HG03520 (cell line): ENCODE results near the gene KYNU.
A peak's percentile ranks its signal among the peaks of the same experiment; 100 is the strongest.
"Not testable (repeated sequence)": the region's sequence is repeated elsewhere in the genome, so short reads cannot be mapped to it uniquely, and the experiment has no call there.

Experiments used
- ATAC-seq: cut with Tn5 transposase; IDR thresholded peaks from one replicate; pipeline ENCODE4 v1.9.1; 2021; ENCODE audit warnings: mild to moderate bottlenecking, moderate library complexity; ENCODE audit not compliant: unreplicated experiment

The KYNU gene

DNA sequence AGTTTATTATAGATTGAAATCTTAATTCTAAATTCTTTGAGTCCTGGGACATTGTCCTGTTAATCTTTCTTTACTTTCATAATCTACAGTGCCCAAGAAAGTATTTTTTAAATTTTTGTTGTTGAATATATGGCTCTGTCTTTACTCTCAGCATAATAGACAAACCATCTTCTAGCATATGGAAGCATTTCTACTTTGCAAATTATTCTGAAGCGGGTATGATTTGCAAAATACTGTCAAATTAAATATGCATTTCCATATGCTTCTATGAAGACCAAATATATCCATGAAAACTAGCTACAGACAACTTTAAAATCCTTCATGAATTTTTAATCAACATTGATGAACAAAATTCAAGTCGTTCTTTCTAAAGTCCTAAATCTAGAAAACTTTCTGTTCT lies 117.2 kb downstream of the KYNU start:
- ATAC-seq: no peak

DNA sequence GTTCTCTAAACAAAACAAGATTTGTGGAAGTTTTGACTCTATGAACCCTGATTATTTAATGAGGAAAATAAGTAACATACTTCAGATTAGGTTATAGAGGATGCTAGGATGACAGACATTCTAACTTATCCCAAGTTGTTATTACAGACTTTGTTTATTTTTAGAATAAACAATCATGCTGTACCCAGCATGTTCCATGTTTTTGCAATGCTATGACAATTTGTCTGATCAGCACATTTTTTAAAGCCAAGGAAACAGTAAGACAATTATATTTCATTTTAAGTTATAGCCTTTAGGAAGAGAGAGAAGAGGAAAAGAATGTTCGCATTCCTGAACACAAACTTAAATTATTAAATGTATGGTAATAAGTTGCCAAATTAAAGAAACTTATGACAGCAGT lies 119.8 kb downstream of the KYNU start:
- ATAC-seq: no peak

DNA sequence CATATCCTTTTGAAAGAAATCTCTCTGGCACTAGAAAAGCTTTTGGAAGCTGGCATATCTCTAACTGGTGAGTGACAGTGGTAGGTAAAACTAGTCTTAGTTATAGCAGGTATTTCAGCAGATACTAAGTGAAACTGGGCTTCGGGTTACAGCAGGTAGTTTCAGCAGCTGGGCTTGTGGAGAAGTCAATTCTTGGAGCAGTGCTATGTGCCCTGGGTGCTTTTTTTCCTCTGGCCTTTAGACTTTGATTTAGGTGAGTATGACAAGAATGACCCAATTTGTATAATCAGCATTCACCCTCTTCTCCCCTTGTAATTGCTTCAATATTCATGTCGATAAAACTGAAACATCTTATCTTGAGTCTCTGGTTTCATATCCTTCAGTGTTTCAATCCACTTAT lies 123.1 kb downstream of the KYNU start:
- ATAC-seq: no peak

DNA sequence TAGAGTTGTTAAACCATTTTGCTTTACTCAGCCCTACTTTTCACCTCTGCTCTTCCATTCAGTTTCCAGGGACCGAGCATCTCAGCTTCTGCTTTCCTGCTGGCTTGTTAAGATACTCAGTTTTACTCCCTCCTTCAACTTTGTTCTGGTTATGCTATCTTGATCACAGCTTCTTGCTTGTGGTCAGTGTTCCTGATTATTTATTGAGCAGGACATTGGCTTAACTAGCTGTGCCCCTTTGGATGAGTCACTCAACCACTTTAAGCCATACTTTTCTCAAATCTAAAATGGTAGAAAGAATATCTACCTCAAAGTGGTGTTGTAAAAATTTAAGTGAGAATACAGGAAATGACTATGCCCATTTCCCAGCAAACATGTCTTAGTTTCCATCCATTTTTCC lies 124.0 kb downstream of the KYNU start:
- no peak for ATAC-seq

DNA sequence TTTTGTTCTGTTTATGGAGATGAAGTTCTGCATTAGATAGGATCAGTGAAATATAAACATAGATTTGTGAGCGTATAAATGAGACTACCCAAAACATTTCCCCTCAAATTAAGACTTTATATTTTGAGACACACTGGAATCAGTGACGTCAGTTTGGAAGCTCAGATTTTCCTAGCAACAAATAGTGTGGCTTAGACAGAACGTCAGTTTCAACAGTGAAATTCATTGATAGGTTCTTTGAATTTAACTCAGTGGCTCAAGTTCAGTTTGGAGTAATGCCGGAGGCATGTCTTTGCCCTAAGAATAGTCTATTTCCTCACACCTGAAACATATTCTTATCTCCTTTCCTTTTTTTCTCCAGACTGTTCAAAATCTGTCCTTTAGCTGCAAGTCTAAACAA lies 138.2 kb downstream of the KYNU start:
- ATAC-seq: no peak

DNA sequence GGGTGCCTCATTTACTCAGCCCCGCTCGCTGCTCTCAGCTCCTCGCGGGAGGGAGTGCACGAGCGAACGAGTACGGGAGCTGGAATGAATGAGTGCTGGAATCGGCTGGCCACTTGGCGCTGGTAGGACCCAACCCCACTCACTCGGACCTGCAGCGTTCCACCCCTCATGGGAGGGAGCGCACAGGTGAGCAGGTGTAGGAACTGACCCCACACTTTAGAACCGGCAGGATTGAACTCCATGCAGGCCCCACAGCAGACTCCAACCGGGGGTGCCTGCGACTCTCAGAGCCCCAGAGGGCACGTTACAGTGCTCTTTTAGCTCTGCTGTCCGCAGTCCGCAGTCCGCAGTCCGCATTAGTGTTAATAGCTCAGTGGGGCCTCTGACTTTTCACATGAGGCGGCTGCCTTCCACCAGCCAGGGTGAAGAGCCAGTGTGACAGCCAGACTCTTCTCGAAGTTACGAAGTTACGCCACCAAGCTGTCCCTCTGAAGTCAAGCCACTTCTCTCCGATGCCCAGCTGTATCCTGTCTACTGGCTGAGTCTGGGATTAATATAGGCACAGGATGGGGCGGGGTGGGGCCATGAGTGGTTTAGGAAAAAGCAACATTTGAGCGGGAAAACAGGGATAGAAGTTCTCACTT lies 149.1 kb downstream of the KYNU start:
- no peak for ATAC-seq

DNA sequence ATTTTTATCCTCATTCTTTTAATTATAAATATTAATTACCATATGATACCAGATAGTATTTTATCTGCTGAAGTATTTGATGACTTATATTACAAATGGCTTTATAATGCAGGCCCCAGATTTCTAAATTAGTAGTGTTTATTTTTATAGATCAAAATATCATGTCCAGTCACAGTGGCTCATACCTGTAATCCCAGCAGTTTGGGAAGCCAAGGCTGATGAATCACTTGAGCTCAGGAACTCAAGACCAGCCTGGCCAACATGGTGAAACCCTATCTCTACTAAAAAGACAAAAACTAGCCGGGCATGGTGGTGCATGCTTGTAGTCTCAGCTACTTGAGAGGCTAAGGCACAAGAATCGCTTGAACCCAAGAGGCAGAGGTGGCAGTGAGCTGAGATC lies 151.7 kb downstream of the KYNU start:
- ATAC-seq: no peak

DNA sequence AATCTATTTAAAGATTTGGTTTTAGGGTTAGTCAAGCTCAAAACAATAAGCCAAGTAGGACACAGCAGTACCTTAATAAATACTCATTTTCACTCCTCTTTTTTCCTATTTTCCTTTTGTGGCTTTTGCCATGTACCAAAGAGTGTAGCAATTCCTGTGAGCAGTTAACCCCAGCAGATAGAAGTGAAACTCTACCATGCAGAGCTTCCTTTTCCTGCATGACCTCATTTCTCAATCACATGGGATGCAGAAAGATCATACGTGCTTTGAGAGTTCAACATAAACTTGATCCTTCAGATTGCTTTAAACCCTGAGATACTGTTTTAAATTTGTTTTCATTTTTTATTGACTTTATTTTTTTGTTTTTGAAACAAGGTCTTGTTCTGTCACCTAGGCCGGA lies 152.7 kb downstream of the KYNU start:
- ATAC-seq: no peak

DNA sequence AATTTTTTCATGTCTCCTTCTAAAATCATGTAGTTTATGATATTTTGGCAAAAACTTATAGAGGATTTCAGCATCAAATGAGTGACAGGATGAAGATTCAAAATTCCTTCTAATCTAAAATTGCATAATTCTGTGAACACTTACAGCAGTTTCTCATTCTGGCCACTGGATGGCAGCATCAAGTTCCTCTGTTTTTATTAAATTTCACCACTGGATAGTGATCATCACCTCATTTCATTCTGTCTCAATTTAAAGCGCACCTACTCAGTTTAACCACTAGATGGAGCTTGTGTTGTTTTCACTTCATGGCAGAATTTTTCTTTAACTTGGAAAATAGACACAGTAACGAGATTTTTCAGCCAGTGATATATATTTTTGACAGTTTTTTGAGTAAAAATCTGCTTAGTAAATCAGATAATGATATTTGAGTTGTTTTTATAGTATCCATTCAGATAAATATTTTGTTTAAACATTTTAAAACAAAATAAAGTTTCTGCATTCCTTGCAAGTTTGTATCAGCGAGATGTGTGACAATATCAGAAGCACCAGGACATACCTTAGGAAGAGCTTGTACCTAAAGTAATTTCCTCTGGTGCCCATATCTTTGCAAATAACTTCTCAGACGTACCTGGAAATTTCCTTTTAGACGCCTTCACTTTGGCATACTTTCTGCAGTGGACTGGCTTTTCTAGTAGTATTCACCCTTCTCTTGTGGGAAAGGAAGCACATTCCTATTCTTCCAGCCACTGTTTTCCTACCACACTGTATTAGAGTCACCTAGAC lies 157.0 kb downstream of the KYNU start:
- ATAC-seq: peak; percentile 88

DNA sequence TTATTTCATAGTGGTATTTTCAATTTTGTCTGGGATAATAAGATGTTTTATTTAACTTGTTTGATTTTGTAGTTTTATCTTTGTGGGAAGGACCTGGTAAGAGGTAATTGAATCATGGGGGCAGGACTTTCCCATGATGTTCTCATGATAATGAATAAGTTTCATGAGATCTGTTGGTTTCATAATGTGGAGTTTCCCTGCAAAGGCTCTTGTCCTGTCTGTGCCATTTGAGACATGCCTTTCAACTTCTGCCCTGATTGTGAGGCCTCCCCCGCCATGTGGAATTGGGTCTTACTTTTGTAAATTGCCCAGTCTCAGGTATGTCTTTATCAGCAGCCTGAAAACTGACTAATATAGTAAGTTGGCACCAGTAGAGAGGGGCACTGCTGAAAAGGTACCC lies 174.0 kb downstream of the KYNU start:
- ATAC-seq: no peak

DNA sequence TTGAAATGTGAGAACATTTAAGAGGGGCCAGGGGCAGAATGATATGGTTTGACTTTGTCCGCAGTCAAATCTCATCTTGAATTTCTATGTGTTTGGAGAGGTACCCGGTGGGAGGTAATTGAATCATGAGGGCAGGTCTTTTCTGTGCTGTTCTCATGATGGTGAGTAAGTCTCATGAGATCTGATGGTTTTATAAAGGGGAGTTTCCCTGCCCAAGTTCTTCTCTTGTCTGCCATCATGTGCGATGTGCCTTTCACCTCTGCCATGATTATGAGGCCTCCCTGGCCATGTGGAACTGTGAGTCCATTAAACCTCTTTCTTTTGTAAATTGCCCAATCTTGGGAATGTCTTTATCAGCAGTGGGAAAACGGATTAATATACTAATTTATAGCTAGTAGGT lies 176.0 kb downstream of the KYNU start:
- not testable (repeated sequence) for ATAC-seq

DNA sequence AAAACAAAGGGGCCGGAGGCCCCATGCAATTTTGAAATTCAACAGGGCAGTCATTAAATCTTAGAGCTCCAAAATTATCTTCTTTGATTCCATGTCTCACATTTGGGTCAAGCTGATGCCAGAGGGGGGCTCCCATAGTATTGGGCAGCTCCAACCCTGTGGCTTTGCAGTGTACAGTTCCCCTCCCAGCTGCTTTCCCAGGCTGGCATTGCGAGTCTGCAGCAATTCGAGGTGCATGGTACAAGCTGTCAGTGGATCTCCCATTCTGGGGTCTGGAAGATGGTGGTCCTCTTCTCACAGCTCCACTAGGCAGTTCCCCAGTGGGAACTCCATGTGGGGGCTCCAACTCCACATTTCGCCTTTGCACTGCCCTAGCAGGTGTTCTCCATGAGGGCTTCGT lies 179.1 kb downstream of the KYNU start:
- ATAC-seq: no peak

DNA sequence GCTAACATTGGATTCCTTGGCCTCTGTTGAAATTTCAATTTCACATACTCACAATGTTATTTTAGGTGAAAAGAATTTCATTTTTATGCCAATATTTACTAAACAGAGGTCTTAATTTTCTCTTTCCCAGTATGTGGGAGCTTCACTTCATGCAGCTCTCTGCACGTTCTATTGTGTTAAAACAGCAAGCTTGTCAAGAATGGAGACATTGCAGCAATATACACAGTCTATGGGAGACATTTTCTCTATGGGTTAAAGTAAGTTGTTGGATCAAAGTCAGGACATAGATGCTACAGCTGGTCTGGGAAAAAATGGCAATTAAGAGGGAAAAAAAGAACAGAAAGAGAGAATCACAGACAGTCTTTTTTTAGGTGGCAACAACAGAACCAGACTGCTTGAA lies 181.4 kb downstream of the KYNU start:
- no peak for ATAC-seq

DNA sequence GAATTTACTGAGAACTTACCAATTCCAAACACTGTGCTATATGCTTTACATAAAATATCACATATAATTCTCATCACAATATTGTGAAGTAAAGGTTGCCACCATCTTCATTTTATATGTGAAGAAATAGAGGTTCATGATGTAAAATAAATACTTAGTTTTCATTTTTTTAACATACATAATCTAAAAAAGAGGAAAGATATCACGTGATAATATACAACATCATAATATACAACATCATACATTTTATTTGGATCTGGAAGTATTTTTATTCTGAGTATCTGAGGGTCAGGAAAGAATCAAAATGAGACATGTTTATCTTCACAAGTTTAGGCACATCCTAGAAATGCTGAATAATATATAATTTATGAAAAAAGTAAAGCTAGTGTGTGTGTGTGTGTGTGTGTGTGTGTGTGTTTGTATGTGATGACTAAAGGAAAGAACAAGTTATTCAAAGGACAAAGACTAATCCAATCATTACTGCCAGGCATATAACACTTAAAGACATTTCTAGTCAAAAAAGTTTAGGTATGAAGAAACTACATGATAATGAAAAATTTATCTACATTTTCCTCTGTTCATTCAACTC lies 186.2 kb downstream of the KYNU start:
- ATAC-seq: no peak

DNA sequence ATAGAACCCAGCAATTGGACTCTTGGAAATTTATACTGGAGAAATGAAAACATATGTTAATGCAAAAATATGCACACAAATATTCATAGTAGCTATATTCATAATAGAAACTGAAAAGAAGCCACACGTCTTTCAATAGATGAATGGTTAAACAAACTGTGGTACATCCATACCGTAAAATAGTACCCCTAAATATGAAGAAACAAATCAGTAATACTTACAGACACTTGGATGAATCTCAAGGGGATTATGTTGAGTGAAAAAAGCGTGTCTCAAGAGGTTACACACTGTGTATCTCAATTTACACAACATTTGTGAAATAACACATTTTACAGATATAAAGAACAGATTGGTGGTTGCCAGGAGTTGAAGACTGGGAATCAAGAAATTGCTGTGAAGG lies 190.6 kb downstream of the KYNU start:
- ATAC-seq: no peak

DNA sequence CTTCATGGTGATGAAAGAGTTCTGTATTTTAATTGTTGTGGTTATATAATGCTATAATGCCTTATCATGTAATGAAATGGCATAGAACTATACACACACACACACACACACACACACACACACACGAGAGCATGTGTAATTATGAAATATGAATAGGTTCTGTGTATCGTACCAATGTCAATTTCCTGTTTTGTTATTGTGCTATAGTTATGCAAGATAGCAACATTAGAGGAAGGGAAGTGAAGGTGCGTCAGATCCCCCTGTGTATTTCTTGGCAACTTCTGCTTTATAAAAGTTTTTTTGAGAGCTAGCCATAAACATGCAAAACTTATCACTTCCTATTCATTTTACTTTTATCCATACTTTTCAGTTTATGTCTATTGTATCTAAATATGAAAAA lies 191.0 kb downstream of the KYNU start:
- ATAC-seq: no peak

DNA sequence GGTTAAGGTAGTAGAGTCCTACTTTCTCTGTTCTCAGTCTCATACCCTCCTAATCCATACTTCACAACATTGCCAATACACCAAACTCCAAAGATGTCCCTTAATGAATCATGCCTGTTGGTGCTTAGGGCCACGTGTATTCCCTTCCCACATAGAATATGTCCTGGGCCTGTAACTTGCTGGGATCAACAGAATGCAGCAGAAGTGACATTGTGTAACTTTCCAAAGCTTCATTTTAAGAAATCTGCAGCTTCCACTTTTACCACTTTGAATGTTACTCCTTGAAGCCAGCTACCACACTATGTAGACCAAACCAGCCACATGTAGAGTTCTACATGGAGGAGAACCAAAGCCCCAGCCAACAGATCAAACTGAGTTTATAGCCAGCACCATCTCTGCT lies 193.2 kb downstream of the KYNU start:
- no peak for ATAC-seq

DNA sequence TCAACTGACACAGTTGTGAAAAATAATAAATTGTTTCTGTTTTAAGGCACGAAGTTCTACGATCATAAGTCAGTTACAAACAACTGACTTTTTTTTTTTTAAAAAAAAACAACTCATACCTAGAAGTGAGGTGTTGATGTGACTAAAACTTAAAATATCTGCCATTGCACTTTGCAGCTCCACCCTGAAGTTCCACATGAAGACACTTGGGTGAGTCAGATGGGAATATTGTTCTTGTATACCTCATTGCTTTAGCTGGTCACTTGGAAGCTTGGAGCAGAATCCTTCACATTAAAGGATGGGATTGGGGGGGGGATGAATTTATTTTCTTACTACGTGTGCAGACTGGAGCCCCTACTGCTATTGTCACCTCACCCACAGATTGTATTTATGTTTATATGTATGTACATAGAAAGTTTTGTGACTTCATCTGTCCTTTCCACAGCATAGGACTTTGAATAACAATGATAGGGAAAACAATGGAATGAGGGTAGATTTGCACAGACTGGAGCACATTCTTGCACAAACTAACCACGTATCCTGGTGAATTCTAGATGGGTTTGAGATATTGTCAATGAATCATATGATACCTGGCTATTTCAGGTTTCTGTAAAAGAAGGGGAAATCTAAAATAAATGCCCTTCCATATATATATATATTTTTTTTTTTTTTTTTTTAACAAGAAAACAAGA lies 193.9 kb downstream of the KYNU start:
- ATAC-seq: no peak

DNA sequence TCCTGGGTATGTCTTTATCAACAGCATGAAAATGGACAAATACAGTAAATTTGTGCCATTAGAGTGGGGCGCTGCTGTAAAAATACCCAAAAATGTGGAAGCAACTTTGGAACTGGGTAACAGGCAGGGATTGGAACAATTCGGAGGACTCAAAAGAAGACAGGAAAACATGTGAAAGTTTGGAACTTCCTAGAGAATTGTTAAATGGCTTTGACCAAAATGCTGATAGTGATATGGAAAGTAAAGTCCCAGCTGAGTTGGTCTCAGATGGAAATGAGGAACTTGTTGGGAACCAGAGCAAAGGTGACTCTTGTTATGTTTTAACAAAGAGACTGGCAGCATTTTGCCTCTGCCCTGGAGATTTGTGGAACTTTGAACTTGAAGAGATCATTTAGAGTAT lies 197.4 kb downstream of the KYNU start:
- not testable (repeated sequence) for ATAC-seq

DNA sequence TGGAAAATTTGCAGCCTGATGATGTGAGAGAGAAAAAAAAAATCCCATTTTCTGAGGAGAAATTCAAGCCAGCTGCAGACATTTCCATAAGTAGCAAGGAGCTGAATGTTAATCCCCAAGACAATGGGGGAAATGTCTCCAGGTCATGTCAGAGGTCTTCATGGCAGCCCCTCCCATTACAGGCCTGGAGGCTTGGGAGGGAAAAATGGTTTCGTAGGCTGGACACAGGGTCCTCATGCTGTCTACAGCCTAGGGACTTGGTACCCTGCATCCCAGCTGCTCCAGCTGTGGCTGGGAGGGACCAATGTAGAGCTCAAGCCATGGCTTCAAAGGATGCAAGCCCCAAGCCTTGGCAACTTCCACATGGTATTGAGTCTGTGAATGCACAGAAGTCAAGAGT lies 198.2 kb downstream of the KYNU start:
- ATAC-seq: no peak

DNA sequence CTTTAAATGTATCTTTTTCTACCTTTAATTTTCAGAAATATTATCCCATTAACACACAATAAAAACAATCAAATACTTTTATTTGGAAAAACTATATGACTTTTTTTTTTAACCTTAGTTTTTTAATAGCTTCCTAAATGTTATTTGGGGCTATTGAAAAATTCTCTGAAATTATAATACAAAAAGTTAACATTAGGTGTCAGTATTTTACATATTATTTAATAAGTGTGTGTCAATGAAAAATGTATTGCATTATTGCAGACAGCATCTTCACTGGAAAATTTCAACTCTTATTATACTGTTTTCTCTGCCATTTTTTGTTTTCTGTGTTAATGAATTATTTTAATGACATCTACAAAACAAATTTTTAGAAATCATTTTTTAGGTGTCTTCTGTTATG lies 200.6 kb downstream of the KYNU start:
- ATAC-seq: no peak

DNA sequence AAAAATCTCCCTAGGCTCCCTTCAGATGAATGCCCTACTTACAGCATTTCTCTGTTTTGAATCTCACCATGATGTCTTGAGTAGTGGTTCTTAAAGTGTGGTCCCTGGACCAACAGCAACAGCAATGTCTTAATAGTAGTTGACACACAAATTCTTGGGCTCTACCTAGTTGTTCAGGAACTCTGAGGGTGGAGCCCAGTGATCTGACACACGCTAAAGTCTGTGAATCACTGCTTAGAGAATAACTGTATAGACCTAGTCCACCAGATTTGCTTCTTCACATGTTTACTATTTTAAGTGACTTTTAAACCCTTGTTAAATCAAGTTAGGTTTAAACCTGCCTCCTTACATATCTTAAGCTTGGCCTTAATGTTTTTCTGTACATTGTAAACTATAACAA lies 204.2 kb downstream of the KYNU start:
- ATAC-seq: no peak
